ENCODE data around the gene LIM2. TPM values are rescaled to one million over a fixed set of nuclear protein-coding genes. Genes with fewer than 3 reads are reported as not detected.

Gene LIM2
- total and polyA plus RNA-seq, 2 of the 8 experiments (the other 6 are each of a cell fraction or from before 2014, with no cell fraction given): not detected

DNA sequence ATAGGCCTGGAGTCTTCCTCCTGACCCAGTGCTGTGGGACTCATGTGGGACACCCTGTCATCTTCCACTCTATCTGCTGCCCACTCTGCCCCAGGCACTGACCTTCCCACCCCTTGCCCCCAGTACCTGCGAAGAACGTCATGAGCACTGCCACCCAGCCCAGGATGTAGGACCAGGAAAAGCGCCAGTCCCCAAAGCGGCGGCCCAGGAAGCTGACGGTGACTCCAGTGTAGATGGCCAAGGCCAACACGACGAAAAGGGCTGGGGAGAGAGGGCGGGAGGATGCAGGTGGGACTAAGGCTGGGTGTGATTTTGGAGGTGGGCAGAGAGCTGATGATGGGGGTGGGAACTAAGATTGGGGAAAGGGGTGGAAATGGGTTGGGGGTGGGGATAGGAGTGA is 7.4 kb downstream of the LIM2 start (continued):
- no peak for TF ChIP-seq MAFK (IDR thresholded peaks at IDR 0.05; ENCODE audit: low read depth, low read length)

Measured in H1 (cell line).